ENCODE measurements around the gene PAX6.

- no peak for TF ChIP-seq CTCF (IDR thresholded peaks at IDR 0.05)
- TF ChIP-seq SMC3 (IDR thresholded peaks at IDR 0.05), result no peak
- TF ChIP-seq RAD21 (conservative IDR thresholded peaks at IDR 0.05 in 1 of 2, IDR thresholded peaks at IDR 0.05 in 1 of 2), result no peak
- TF ChIP-seq RCOR1 (IDR thresholded peaks at IDR 0.05; ENCODE audit: low read depth, low read length), result no peak
- TF ChIP-seq E2F6 (IDR thresholded peaks at IDR 0.05; ENCODE audit: borderline replicate concordance, low read depth), result no peak
- TF ChIP-seq EP300 (IDR thresholded peaks at IDR 0.05), result no peak
- no peak for TF ChIP-seq JUN (IDR thresholded peaks at IDR 0.05)
- no peak for TF ChIP-seq POLR2A (IDR thresholded peaks at IDR 0.05; ENCODE audit: low read length)
- TF ChIP-seq HDAC2 (IDR thresholded peaks at IDR 0.05), result no peak
- TF ChIP-seq MAFK (IDR thresholded peaks at IDR 0.05; ENCODE audit: partially characterized antibody), result no peak
- no peak for TF ChIP-seq HOXA7 (CRISPR knock-in tag; IDR thresholded peaks at IDR 0.05)
- TF ChIP-seq CHD2 (IDR thresholded peaks at IDR 0.05; ENCODE audit: low read length, partially characterized antibody), result no peak
- TF ChIP-seq RNF2 (IDR thresholded peaks at IDR 0.05; ENCODE audit: borderline replicate concordance, low read depth), result no peak
Measured at GRCh38 chr11:31795706-31796498, 15.2 kb downstream of the PAX6 start.
